ENCODE measurements around the gene ABHD12. TPM values are rescaled to one million over a fixed set of nuclear protein-coding genes. Genes with fewer than 3 reads are reported as not detected.
"Not testable (repeated sequence)": the region's sequence is repeated elsewhere in the genome, so short reads cannot be mapped to it uniquely, and the experiment has no call there.

The ABHD12 gene
- total RNA-seq, 1 donor from 2014 or later, result 51.3 TPM

GRCh38 chr20:25313593-25313992 lies 77.0 kb downstream of the ABHD12 start:
- Mint-ChIP-seq H3K27me3 (no peaks in the 10 kb centered on the region), H3K9me3 (ENCODE audit: low read depth) (no peaks in the 10 kb centered on the region), H3K36me3 (ENCODE audit: insufficient read depth) (peaks cover 8% of the 10 kb centered on the region), H3K27ac (no peak overlapping the region), H3K4me1 (ENCODE audit: low read depth) (peaks cover 8% of the 10 kb centered on the region), H3K4me3 (ENCODE audit: low read depth) (no peak overlapping the region)
- no peak for TF ChIP-seq CTCF (IDR thresholded peaks at IDR 0.05; ENCODE audit: unreplicated experiment)
- DNase-seq (ENCODE audit: low spot score, unreplicated experiment), result no peak

GRCh38 chr20:25312716-25313115 lies 77.9 kb downstream of the ABHD12 start:
- not testable (repeated sequence) for H3K36me3 Mint-ChIP-seq (ENCODE audit: insufficient read depth); H3K4me1 Mint-ChIP-seq (ENCODE audit: low read depth); H3K4me3 Mint-ChIP-seq (ENCODE audit: low read depth); H3K27me3 Mint-ChIP-seq; H3K9me3 Mint-ChIP-seq (ENCODE audit: low read depth); DNase-seq (ENCODE audit: low spot score, unreplicated experiment); H3K27ac Mint-ChIP-seq

- no peak for TF ChIP-seq CTCF (IDR thresholded peaks at IDR 0.05; ENCODE audit: unreplicated experiment)
- no peaks in the 10 kb centered on the region for H3K27me3 Mint-ChIP-seq
- no peak overlapping the region for H3K4me3 Mint-ChIP-seq (ENCODE audit: low read depth)
- peaks cover 8% of the 10 kb centered on the region for H3K4me1 Mint-ChIP-seq (ENCODE audit: low read depth)
- no peaks in the 10 kb centered on the region for H3K9me3 Mint-ChIP-seq (ENCODE audit: low read depth)
- no peak for DNase-seq (ENCODE audit: low spot score, unreplicated experiment)
- peaks cover 8% of the 10 kb centered on the region for H3K36me3 Mint-ChIP-seq (ENCODE audit: insufficient read depth)
- H3K27ac Mint-ChIP-seq, result peak overlapping the region; percentile 14
Measured at GRCh38 chr20:25310921-25311728, 79.5 kb downstream of the ABHD12 start.

GRCh38 chr20:25310268-25310920 lies 80.2 kb downstream of the ABHD12 start:
- Mint-ChIP-seq H3K27me3 (no peaks in the 10 kb centered on the region), H3K9me3 (ENCODE audit: low read depth) (no peaks in the 10 kb centered on the region), H3K4me3 (ENCODE audit: low read depth) (no peak overlapping the region), H3K27ac (peak overlapping the region; percentile 14), H3K36me3 (ENCODE audit: insufficient read depth) (peaks cover 4% of the 10 kb centered on the region), H3K4me1 (ENCODE audit: low read depth) (peaks cover 8% of the 10 kb centered on the region)
- peak; percentile 35 for TF ChIP-seq CTCF (IDR thresholded peaks at IDR 0.05; ENCODE audit: unreplicated experiment)
- DNase-seq (ENCODE audit: low spot score, unreplicated experiment), result no peak

- H3K36me3 Mint-ChIP-seq (ENCODE audit: insufficient read depth), result peaks cover 3% of the 10 kb centered on the region
- peaks cover 8% of the 10 kb centered on the region for H3K4me1 Mint-ChIP-seq (ENCODE audit: low read depth)
- H3K27me3 Mint-ChIP-seq, result no peaks in the 10 kb centered on the region
- H3K4me3 Mint-ChIP-seq (ENCODE audit: low read depth), result no peak overlapping the region
- no peak for DNase-seq (ENCODE audit: low spot score, unreplicated experiment)
- H3K9me3 Mint-ChIP-seq (ENCODE audit: low read depth), result no peaks in the 10 kb centered on the region
- no peak for TF ChIP-seq CTCF (IDR thresholded peaks at IDR 0.05; ENCODE audit: unreplicated experiment)
- H3K27ac Mint-ChIP-seq, result peak overlapping the region; percentile 37
Measured at GRCh38 chr20:25309395-25310267, 81.0 kb downstream of the ABHD12 start.
